Neutrophil (primary cell): ENCODE measurements around the gene MAP2K2.
A peak's percentile ranks its signal among the peaks of the same experiment; 100 is the strongest.

Experiments
- H3K27ac ChIP-seq: fragments of 200-600 bp; sonication (generic); 2 replicates; pipeline ENCODE4 v1.5.1; 2016; ENCODE audit warnings: mild to moderate bottlenecking, moderate library complexity
- H3K27me3 ChIP-seq: fragments of 200-600 bp; sonication (generic); 2 replicates; pipeline ENCODE4 v1.6.0; 2016; ENCODE audit warnings: mild to moderate bottlenecking
- H3K36me3 ChIP-seq: fragments of 200-600 bp; sonication (generic); 2 replicates; pipeline ENCODE4 v1.5.1; 2017
- H3K4me1 ChIP-seq, 2 experiments: fragments of 200-600 bp in 1 of 2; sonication (generic) in 1 of 2; 1 replicate in 1 of 2; 2 replicates in 1 of 2; pipeline versions ENCODE4 v1.5.1 to v1.6.1; 2013 to 2016; ENCODE audit warnings: low read depth in 1 of 2, low read length in 1 of 2, mild to moderate bottlenecking in 1 of 2, moderate library complexity in 1 of 2; ENCODE audit not compliant: control insufficient read depth in 1 of 2, insufficient read depth in 1 of 2
- H3K4me3 ChIP-seq, 2 experiments: fragments of 200-600 bp in 1 of 2; sonication (generic) in 1 of 2; 1 replicate in 1 of 2; 2 replicates in 1 of 2; pipeline ENCODE4 v1.5.1; 2013 to 2016; ENCODE audit warnings: low read depth in 1 of 2, low read length in 1 of 2, mild to moderate bottlenecking in 1 of 2, moderate library complexity in 1 of 2
- H3K9me3 ChIP-seq: fragments of 200-600 bp; sonication (generic); 2 replicates; pipeline ENCODE4 v1.5.1; 2016
- TF ChIP-seq, protein P1 (sequence below): fragments of 200-600 bp; sonication (generic); IDR thresholded peaks from 2 replicates; pipeline ENCODE4 v1.5.1; 2016; ENCODE audit warnings: antibody characterized with exemption

Gene MAP2K2

DNA sequence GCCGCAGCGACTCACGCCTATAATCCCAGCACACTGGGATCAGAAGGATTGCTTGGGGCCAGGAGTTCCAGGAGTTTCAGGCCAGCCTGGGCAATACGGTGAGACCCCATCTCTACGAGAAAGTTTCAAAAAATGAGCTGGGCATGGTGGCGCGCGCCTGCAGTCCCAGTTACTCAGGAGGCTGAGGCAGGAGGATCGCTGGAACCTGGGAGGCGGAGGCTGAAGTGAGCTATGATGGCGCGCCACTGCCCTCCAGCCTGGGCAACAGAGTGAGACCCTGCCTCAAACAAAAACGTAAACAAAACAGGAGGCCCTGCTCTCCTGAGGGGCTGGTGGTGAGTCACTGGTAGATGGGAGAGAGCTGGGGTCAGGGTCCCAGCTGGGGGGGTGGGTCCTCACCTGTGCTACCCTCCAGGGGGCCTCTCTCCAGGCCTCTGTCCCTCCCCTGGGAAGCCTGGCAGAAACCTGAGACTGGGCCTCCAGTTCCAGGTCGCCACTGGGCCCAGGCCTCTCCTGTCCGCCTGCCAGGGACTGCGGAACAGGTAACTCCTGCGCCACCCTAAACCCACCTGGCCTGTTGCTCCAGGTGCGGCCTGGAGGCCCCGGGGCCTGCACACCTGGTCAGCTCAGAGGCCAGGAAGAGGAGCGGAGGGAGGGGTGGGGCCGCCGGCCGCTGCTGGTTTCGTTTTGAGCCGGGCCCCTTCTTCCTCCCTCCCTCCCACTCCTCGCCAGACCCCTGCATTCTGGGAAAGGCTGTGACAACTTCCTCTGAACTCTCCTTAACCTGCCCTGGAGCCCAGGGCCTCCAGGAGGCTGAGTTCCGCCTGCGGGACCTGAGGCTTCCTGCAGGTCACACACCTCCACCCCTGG is 40.0 kb downstream of the MAP2K2 start:
- no peaks in the 10 kb centered on the region for H3K9me3 ChIP-seq
- no peaks in the 10 kb centered on the region for H3K36me3 ChIP-seq
- H3K27ac ChIP-seq: peak overlapping the region; percentile 76
- H3K4me3 ChIP-seq: peak overlapping the region; percentile 51 to 53
- TF ChIP-seq, protein P1, sequence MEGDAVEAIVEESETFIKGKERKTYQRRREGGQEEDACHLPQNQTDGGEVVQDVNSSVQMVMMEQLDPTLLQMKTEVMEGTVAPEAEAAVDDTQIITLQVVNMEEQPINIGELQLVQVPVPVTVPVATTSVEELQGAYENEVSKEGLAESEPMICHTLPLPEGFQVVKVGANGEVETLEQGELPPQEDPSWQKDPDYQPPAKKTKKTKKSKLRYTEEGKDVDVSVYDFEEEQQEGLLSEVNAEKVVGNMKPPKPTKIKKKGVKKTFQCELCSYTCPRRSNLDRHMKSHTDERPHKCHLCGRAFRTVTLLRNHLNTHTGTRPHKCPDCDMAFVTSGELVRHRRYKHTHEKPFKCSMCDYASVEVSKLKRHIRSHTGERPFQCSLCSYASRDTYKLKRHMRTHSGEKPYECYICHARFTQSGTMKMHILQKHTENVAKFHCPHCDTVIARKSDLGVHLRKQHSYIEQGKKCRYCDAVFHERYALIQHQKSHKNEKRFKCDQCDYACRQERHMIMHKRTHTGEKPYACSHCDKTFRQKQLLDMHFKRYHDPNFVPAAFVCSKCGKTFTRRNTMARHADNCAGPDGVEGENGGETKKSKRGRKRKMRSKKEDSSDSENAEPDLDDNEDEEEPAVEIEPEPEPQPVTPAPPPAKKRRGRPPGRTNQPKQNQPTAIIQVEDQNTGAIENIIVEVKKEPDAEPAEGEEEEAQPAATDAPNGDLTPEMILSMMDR: no peak
- H3K4me1 ChIP-seq: peaks cover 28 to 47% of the 10 kb centered on the region in 2 experiments
- no peaks in the 10 kb centered on the region for H3K27me3 ChIP-seq

DNA sequence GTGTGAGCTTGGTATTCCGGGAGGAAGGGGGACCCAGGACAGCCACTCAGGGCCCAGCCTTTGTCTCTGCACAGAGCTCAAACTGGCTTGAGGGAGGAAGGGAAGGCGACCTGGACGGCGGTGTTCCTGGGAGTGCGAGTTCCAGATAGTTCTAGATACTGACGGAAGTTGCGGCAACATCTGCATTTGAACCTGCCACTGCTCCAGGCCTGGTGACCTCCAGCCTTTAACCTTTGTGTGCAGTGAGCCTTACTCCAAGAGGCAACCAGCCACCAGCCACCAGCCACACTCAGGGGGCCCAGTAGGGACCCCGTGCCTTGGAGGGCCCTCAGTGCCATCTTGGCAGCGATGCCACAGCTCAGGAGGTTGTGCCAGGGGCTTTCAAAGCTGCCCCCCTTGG is 41.8 kb downstream of the MAP2K2 start:
- TF ChIP-seq, protein P1: no peak
- Histone ChIP-seq H3K27me3 (no peaks in the 10 kb centered on the region), H3K36me3 (no peaks in the 10 kb centered on the region), H3K27ac (peak overlapping the region; percentile 78), H3K4me1 (peaks cover 40 to 50% of the 10 kb centered on the region in 2 experiments), H3K9me3 (no peaks in the 10 kb centered on the region), H3K4me3 (no peak overlapping the region)

DNA sequence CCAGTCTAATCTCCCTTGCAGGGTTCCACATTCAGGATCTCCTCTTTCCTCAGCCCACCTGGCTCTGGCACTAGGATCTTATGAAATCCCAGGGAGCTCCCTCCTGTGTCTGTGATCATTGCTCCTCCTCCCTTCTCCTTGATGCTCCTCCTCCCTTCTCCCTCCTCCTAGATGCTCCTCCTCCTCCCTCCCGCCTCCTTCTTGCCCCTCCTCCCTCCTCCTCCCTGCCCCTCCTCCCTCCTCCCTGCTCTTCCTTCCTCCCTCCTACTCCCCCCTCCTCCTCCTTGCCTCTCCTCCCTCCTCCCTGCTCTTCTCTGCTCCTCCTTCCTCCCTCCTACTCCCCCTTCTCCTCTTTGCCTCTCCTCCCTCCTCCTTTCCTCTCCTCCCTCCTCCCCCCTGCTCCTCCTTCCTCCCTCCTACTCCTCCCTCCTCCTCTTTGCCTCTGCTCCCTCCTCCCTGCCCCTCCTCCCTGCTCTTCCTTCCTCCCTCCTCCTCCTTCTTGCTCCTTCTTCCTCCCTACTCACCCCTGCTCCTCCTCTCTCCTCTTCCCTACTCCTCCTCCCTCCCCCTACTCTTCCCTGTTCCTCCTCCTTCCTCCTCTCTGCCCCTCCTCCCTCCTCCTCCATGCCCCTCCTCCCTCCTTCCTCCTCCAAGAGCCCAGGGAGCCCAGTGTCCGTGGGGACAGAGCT is 42.3 kb downstream of the MAP2K2 start:
- Histone ChIP-seq H3K27me3 (no peaks in the 10 kb centered on the region), H3K27ac (peak overlapping the region; percentile 78), H3K4me1 (peaks cover 46 to 53% of the 10 kb centered on the region in 2 experiments), H3K4me3 (no peak overlapping the region), H3K36me3 (no peaks in the 10 kb centered on the region), H3K9me3 (no peaks in the 10 kb centered on the region)
- TF ChIP-seq, protein P1: no peak

DNA sequence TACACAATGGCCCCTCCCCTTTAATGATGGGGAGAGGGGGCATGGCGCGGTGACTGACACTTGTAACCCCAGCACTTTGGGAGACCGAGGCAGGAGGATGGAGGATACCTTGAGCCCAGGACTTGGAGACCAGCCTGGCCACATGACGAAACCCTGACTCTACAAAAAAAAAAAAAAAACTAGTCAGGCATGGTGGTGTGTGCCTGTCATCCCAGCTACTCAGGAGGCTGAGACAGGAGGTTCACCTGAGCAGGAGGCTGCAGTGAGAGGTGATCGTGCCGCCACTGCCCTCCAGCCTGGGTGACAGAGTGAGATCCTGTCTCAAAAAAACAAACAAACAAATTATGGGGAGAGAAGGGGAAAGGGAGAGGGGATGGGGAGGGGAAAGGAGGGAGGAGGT is 43.4 kb downstream of the MAP2K2 start:
- no peaks in the 10 kb centered on the region for H3K9me3 ChIP-seq

More for the DNA sequence above, 43.4 kb downstream of the MAP2K2 start:
- H3K4me1 ChIP-seq: peaks cover 46 to 53% of the 10 kb centered on the region in 2 experiments
- no peak overlapping the region for H3K27ac ChIP-seq
- H3K36me3 ChIP-seq: no peaks in the 10 kb centered on the region
- TF ChIP-seq, protein P1: no peak
- H3K27me3 ChIP-seq: no peaks in the 10 kb centered on the region
- no peak overlapping the region for H3K4me3 ChIP-seq
